PFSK-1 (cell line): ENCODE measurements around the gene MRPL10.

ENCODE experiments used
- FOXP2 ChIP-seq: optimal IDR thresholded peaks from 2 replicates; pipeline ENCODE3; 2011; ENCODE audit warnings: borderline replicate concordance, control low read depth, inconsistent platforms; ENCODE audit not compliant: insufficient read depth; ENCODE audit errors: extremely low read length, extremely low read depth
- POLR2AphosphoS5 ChIP-seq: IDR thresholded peaks from 2 replicates; pipeline ENCODE4 v1.6.1; 2012; ENCODE audit warnings: low read depth, mild to moderate bottlenecking, control low read depth, low read length, moderate library complexity
- REST ChIP-seq, 2 experiments: IDR thresholded peaks; 2 replicates each; pipeline versions ENCODE4 v1.6.1 to v1.8.0; 2011 to 2012; ENCODE audit warnings: low read depth in 2 of 2, low read length in 2 of 2, control low read depth in 1 of 2, inconsistent platforms in 1 of 2, mild to moderate bottlenecking in 1 of 2, moderate library complexity in 1 of 2; ENCODE audit not compliant: insufficient read depth in 1 of 2
- SIN3A ChIP-seq: IDR thresholded peaks from 2 replicates; pipeline ENCODE4 v1.6.1; 2012; ENCODE audit warnings: mild to moderate bottlenecking, low read length, moderate library complexity, borderline replicate concordance; ENCODE audit not compliant: insufficient read depth
- TAF1 ChIP-seq: IDR thresholded peaks from 2 replicates; pipeline ENCODE4 v1.6.1; 2012; ENCODE audit warnings: low read length, control low read depth, borderline replicate concordance; ENCODE audit not compliant: insufficient read depth

Gene MRPL10

GRCh38 chr17:47778184-47778635 lies 53.1 kb downstream of the MRPL10 start:
- TF ChIP-seq REST (IDR thresholded peaks at IDR 0.05; ENCODE audit: insufficient read depth in 1 of 2, low read depth in 2 of 2, low read length in 2 of 2) (no peak), FOXP2 (no peak), POLR2AphosphoS5 (no peak), SIN3A (no peak), TAF1 (no peak)

- TF ChIP-seq POLR2AphosphoS5 (no peak), REST (IDR thresholded peaks at IDR 0.05; ENCODE audit: insufficient read depth in 1 of 2, low read depth in 2 of 2, low read length in 2 of 2) (no peak), FOXP2 (no peak), TAF1 (no peak), SIN3A (no peak)
Observed at GRCh38 chr17:47776330-47777197, 54.8 kb downstream of the MRPL10 start.

- no peak for TF ChIP-seq POLR2AphosphoS5
- TF ChIP-seq FOXP2 = no peak
- no peak for TF ChIP-seq REST (IDR thresholded peaks at IDR 0.05; ENCODE audit: insufficient read depth in 1 of 2, low read depth in 2 of 2, low read length in 2 of 2)
- no peak for TF ChIP-seq SIN3A
- TF ChIP-seq TAF1 = no peak
Observed at GRCh38 chr17:47774987-47775580, 56.3 kb downstream of the MRPL10 start.

GRCh38 chr17:47774331-47774730 lies 57.0 kb downstream of the MRPL10 start:
- TF ChIP-seq SIN3A = no peak
- TF ChIP-seq FOXP2 = no peak
- no peak for TF ChIP-seq TAF1
- no peak for TF ChIP-seq POLR2AphosphoS5
- no peak for TF ChIP-seq REST (IDR thresholded peaks at IDR 0.05; ENCODE audit: insufficient read depth in 1 of 2, low read depth in 2 of 2, low read length in 2 of 2)
